A172 (cell line): ENCODE measurements around the gene LRRC17. TPM values are rescaled to one million over a fixed set of nuclear protein-coding genes. Genes with fewer than 3 reads are reported as not detected.

Experiments
- DNase-seq: peaks from one replicate; pipeline ENCODE4 v3.0.0-alpha.2; 2015; ENCODE audit warnings: low spot score
- total RNA-seq: library from RNA; depleted of rRNA; stranded (reverse); fragments of >200 nt; shearing (Covaris generic); gene quantifications from 2 replicates; pipeline ENCODE4 v1.2.3, GENCODE V29; 2014; rRNA removed

LRRC17 gene
- total RNA-seq, 1 experiment from 2014 or later: 843 TPM

- DNase-seq: no peak
These were observed 72.5 kb downstream of the LRRC17 start for GRCh38 chr7:102985176-102985783.

GRCh38 chr7:102988088-102988487 lies 75.3 kb downstream of the LRRC17 start:
- DNase-seq: no peak

GRCh38 chr7:102988631-102989560 lies 76.1 kb downstream of the LRRC17 start:
- no peak for DNase-seq

- DNase-seq: no peak
These were observed 77.8 kb downstream of the LRRC17 start for GRCh38 chr7:102990642-102991041.

GRCh38 chr7:102991077-102991539 lies 78.3 kb downstream of the LRRC17 start:
- no peak for DNase-seq

GRCh38 chr7:102991540-102992214 lies 78.9 kb downstream of the LRRC17 start:
- DNase-seq: peak; percentile 98

GRCh38 chr7:102992509-102992937 lies 79.7 kb downstream of the LRRC17 start:
- DNase-seq: no peak

- DNase-seq: peak; percentile 87
These were observed 80.3 kb downstream of the LRRC17 start for GRCh38 chr7:102992938-102993717.

GRCh38 chr7:102993718-102994029 lies 80.9 kb downstream of the LRRC17 start:
- DNase-seq: no peak

GRCh38 chr7:102994567-102994966 lies 81.8 kb downstream of the LRRC17 start:
- peak; percentile 19 for DNase-seq

Other genes starting within 250 kb of the LRRC17 start
- gene POLR2J2, start 241.3 kb upstream of the LRRC17 start, total RNA-seq: 2.4 and 2.8 TPM in 2 replicates
- 12.1 and 12.5 TPM in 2 replicates for gene FAM185A, start 164.0 kb upstream of the LRRC17 start, total RNA-seq
- 1.5 and 2.9 TPM in 2 replicates for gene FBXL13, start 161.8 kb downstream of the LRRC17 start, total RNA-seq
- gene ARMC10, start 162.1 kb downstream of the LRRC17 start, total RNA-seq: 73.4 and 75.3 TPM in 2 replicates
- 4.6 and 12.4 TPM in 2 replicates for gene NAPEPLD, start 236.1 kb downstream of the LRRC17 start, total RNA-seq